ENCODE measurements around the gene SORCS2. TPM values are rescaled to one million over a fixed set of nuclear protein-coding genes. Genes with fewer than 3 reads are reported as not detected.

The SORCS2 gene
- total and polyA plus RNA-seq, 12 donors: 0.25 to 5.4 (median 2.2) TPM

- TF ChIP-seq CTCF (IDR thresholded peaks at IDR 0.05): no peak
- H3K36me3 ChIP-seq: no peaks in the 10 kb centered on the region
- H3K4me3 ChIP-seq: no peak overlapping the region
- intact Hi-C loops (cut with DNase I): no loop called here
- H3K4me1 ChIP-seq: no peaks in the 10 kb centered on the region
- WGBS, 2 donors: 79 to 80% methylated on average over 17 of the region's 17 CpGs
- H3K27ac ChIP-seq: no peak overlapping the region
- ATAC-seq: no peak
- DNase-seq: no peak
- peaks cover 0 to under 1% (median 0%) of the 10 kb centered on the region in 11 donors for H3K9me3 ChIP-seq
- H3K27me3 ChIP-seq: no peaks in the 10 kb centered on the region
Observed at GRCh38 chr4:7423801-7424552, 231.6 kb downstream of the SORCS2 start.

GRCh38 chr4:7424553-7425111 lies 232.3 kb downstream of the SORCS2 start:
- Histone ChIP-seq H3K4me1 (no peaks in the 10 kb centered on the region), H3K9me3 (no peaks in the 10 kb centered on the region), H3K27me3 (no peaks in the 10 kb centered on the region), H3K36me3 (no peaks in the 10 kb centered on the region), H3K27ac (no peak overlapping the region), H3K4me3 (no peak overlapping the region)
- DNase-seq: no peak
- intact Hi-C loops (cut with DNase I): no loop called here
- TF ChIP-seq CTCF (IDR thresholded peaks at IDR 0.05): no peak
- WGBS, 2 donors: 81% methylated on average over 18 of the region's 18 CpGs
- ATAC-seq: no peak

GRCh38 chr4:7425124-7425523 lies 232.8 kb downstream of the SORCS2 start:
- Histone ChIP-seq H3K9me3 (no peaks in the 10 kb centered on the region), H3K36me3 (no peaks in the 10 kb centered on the region), H3K27me3 (no peaks in the 10 kb centered on the region), H3K4me3 (no peak overlapping the region), H3K27ac (no peak overlapping the region), H3K4me1 (no peaks in the 10 kb centered on the region)
- WGBS, 2 donors: 84 to 87% methylated on average over 13 of the region's 13 CpGs
- intact Hi-C loops (cut with DNase I): no loop called here
- TF ChIP-seq CTCF (IDR thresholded peaks at IDR 0.05): no peak
- DNase-seq: no peak
- no peak for ATAC-seq

- Histone ChIP-seq H3K27me3 (no peaks in the 10 kb centered on the region), H3K4me1 (no peaks in the 10 kb centered on the region), H3K9me3 (no peaks in the 10 kb centered on the region), H3K27ac (no peak overlapping the region), H3K4me3 (no peak overlapping the region), H3K36me3 (no peaks in the 10 kb centered on the region)
- no peak for TF ChIP-seq CTCF (IDR thresholded peaks at IDR 0.05)
- DNase-seq (no peak), ATAC-seq (no peak)
- 89 to 90% methylated on average over 28 of the region's 28 CpGs for WGBS, 2 donors
- intact Hi-C loops (cut with DNase I): no loop called here
Observed at GRCh38 chr4:7425591-7426468, 233.5 kb downstream of the SORCS2 start.
